Subcutaneous abdominal adipose tissue (tissue), 5 donors: Measurements from ENCODE around the gene EXOSC2.

Experiments used
- H3K27ac ChIP-seq: one replicate; pipeline ENCODE4 v1.7.0; 2013; ENCODE audit warnings: low read depth, mild to moderate bottlenecking, inconsistent platforms, low read length, moderate library complexity
- H3K27me3 ChIP-seq, 5 donors: one replicate each; pipeline ENCODE4 v1.7.0; 2013; ENCODE audit warnings: low read length in 5 of 5, inconsistent platforms in 1 of 5; ENCODE audit not compliant: control insufficient read depth in 5 of 5, insufficient read depth in 4 of 5
- H3K36me3 ChIP-seq, 5 donors: one replicate each; pipeline ENCODE4 v1.7.0; 2013; ENCODE audit warnings: low read length in 5 of 5; ENCODE audit not compliant: control insufficient read depth in 5 of 5, insufficient read depth in 5 of 5
- H3K4me1 ChIP-seq, 5 donors: one replicate each; pipeline ENCODE4 v1.7.0; 2013; ENCODE audit warnings: low read length in 5 of 5, mild to moderate bottlenecking in 3 of 5, moderate library complexity in 1 of 5; ENCODE audit not compliant: control insufficient read depth in 5 of 5, insufficient read depth in 5 of 5
- H3K4me3 ChIP-seq, 5 donors: one replicate each; pipeline ENCODE4 v1.7.0; 2013; ENCODE audit warnings: low read length in 5 of 5, low read depth in 1 of 5
- H3K9ac ChIP-seq, 5 donors: one replicate each; pipeline ENCODE4 v1.7.0; 2013; ENCODE audit warnings: low read length in 5 of 5, mild to moderate bottlenecking in 4 of 5, moderate library complexity in 3 of 5
- H3K9me3 ChIP-seq, 5 donors: one replicate each; pipeline ENCODE4 v1.7.0; 2013; ENCODE audit warnings: low read length in 5 of 5; ENCODE audit not compliant: control insufficient read depth in 5 of 5
- donor health status: healthy.
- donor health status: healthy.
- donor health status: healthy.
- donor health status: healthy.
- donor health status: healthy.

The EXOSC2 gene, protein sequence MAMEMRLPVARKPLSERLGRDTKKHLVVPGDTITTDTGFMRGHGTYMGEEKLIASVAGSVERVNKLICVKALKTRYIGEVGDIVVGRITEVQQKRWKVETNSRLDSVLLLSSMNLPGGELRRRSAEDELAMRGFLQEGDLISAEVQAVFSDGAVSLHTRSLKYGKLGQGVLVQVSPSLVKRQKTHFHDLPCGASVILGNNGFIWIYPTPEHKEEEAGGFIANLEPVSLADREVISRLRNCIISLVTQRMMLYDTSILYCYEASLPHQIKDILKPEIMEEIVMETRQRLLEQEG

DNA sequence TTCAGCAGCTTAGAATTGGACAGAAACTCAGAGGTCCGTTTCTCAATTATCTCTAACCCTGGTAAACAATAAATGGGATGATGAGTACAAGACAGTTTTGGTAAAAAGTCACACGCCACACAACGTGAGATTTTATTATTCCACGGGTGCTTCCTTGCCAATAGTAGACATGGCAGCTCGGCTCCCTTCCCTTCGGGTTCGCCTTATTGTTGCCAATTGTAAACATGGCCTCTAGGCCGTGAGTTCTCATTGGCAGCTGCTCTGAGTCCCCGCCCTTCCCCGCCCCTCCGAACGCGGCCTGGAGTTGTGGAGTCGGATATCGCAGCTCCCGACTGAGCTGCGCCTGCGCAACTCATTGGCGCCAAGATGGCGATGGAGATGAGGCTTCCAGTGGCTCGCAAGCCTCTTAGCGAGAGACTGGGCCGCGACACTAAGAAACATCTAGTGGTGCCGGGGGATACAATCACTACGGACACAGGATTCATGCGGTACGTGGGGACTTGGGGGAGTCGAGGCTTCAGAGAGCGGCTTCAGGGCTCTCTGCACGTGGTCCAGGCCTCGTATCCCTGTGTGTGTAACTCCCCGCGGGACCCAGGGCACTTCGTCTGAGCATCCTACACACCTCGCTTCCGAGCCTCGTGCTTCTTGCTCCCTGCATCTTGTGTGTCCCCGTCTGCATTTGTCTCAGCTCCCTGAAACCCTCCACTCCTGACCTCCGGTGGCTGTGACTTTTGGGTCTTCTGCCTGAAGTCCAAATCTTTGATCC, at the start of gene EXOSC2:
Gene EXOSC2, plus strand, starts transcription at position 355 of the 766 bp plus-strand sequence. Its CDS starts 12 bp downstream, at position 367.
- Histone ChIP-seq H3K9me3 (no peaks in the 10 kb centered on the region), H3K36me3 (peaks cover 0 to 33% (median 24%) of the 10 kb centered on the region in 5 donors), H3K4me1 (peaks cover 3 to 33% (median 26%) of the 10 kb centered on the region in 5 donors), H3K27me3 (no peaks in the 10 kb centered on the region), H3K27ac (no peak within 1 kb of the TSS), H3K9ac (peak within 1 kb of the TSS; percentile 28 to 86 (median 81)), H3K4me3 (peak within 1 kb of the TSS; percentile 75 to 100 (median 93))

DNA sequence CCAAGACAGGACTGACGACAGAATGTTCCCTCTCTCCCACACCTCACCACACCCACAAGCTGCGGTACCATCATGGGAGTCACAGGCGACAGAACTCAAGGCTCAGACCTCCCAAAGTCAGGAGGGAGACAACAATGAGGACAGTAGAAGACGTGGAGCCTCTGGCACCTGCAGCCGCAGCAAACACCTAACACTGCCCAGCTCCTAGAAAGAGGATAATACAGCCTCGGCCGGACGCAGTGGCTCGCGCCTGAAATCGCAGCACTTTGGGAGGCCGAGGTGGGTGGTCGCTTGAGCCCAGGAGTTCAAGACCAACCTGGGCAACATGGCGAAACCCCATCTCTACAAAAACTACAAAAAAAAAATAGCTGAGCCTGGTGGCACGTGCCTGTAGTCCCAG, 42.4 kb upstream of the EXOSC2 start:
- H3K27ac ChIP-seq: no peak overlapping the region
- no peaks in the 10 kb centered on the region for H3K36me3 ChIP-seq
- H3K4me1 ChIP-seq: no peaks in the 10 kb centered on the region
- H3K9me3 ChIP-seq: peaks cover 0 to 3% (median 0%) of the 10 kb centered on the region in 5 donors
- H3K27me3 ChIP-seq: peaks cover 0 to 13% (median 12%) of the 10 kb centered on the region in 5 donors
- no peak overlapping the region for H3K4me3 ChIP-seq
- no peak overlapping the region for H3K9ac ChIP-seq

DNA sequence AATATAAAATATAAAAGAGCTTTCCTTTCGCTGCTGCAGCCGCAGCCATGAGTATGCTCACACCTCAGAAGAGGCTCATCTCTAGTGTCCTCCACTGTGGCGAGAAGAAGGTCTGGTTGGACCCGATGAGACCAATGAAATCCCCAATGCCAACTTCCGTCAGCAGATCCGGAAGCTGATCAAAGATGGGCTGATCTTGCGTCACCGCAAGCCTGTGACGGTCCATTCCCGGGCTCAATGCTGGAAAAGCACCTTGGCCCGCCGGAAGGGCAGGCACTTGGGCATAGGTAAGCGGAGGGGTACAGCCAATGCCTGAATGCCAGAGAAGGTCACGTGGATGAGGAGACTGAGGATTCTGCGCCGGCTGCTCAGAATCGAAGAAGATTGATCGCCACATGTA, 41.8 kb upstream of the EXOSC2 start:
- no peak overlapping the region for H3K27ac ChIP-seq
- no peaks in the 10 kb centered on the region for H3K36me3 ChIP-seq
- no peak overlapping the region for H3K9ac ChIP-seq
- no peaks in the 10 kb centered on the region for H3K4me1 ChIP-seq
- peaks cover 0 to 4% (median 0%) of the 10 kb centered on the region in 5 donors for H3K9me3 ChIP-seq
- H3K4me3 ChIP-seq: no peak overlapping the region
- peaks cover under 1 to 19% (median 15%) of the 10 kb centered on the region in 5 donors for H3K27me3 ChIP-seq

DNA sequence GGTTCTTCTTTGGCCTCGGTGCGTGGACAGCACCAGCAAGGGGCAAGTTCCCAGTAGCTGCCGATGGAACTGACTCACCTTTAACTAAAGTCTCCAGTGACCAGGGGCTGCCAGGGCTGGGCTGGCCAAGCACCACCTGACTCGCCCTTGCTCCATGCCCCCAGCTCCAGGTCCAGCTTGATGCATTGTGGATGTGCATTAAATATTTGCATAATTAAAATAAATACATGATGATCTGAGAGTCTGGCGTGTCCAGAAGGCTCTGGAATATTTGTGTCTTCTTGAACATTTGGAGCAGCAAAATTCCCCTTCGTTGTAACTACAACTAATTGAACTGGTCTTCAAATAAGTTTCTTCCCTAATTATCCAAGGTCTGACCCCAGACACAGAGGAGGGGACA, 38.7 kb upstream of the EXOSC2 start:
- no peaks in the 10 kb centered on the region for H3K36me3 ChIP-seq

DNA sequence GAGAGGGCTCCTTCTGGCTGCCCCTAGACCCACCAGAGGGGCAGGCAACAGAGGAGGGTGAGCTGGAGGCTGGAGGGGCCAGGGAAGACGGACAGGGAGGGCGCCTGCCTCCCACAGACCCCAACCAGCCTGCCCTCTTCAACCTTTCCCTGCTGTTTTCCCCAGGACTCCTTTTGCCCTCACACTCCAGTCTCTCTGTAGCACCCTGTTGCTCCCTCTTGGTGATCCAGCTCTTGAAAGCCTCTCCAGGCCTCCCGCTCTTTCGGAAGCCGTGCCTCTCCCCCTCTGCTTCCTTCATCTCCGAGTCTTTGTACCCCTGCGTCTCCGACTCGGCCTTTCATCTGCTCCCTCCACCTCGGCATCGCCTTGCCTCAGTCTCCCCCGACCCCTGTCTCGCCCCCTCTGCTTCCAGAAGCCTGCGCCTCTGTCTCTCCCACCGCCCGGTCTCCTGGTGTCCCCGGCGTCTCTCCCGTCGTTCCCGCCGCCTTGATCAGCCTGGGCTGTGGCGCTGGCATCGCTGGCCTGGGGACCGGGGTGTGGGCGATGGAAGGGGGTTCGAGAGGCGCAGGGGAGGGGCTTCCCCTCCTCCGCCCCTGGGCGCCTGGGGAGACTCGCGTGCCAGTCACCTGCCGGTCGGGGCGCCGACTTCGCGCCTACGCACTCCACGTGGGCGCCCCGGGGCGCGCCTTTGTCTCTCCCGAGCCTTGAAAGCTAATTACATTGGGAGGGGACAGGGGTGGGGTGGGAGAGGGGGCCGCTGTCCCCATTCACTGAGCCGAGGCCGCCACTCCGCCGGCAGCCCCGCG, 34.5 kb upstream of the EXOSC2 start:
- H3K4me1 ChIP-seq: peaks cover 0 to 38% (median 34%) of the 10 kb centered on the region in 5 donors
- no peak overlapping the region for H3K27ac ChIP-seq
- H3K9ac ChIP-seq: no peak overlapping the region
- H3K36me3 ChIP-seq: no peaks in the 10 kb centered on the region
- peaks cover 0 to 4% (median 0%) of the 10 kb centered on the region in 5 donors for H3K9me3 ChIP-seq
- peaks cover 39 to 74% (median 65%) of the 10 kb centered on the region in 5 donors for H3K27me3 ChIP-seq
- no peak overlapping the region for H3K4me3 ChIP-seq

More for the DNA sequence above, 38.7 kb upstream of the EXOSC2 start:
- Histone ChIP-seq H3K4me3 (no peak overlapping the region), H3K9me3 (peaks cover 0 to 4% (median 0%) of the 10 kb centered on the region in 5 donors), H3K27me3 (peaks cover 14 to 42% (median 35%) of the 10 kb centered on the region in 5 donors), H3K9ac (no peak overlapping the region), H3K4me1 (peaks cover 0 to 2% (median 2%) of the 10 kb centered on the region in 5 donors), H3K27ac (no peak overlapping the region)

DNA sequence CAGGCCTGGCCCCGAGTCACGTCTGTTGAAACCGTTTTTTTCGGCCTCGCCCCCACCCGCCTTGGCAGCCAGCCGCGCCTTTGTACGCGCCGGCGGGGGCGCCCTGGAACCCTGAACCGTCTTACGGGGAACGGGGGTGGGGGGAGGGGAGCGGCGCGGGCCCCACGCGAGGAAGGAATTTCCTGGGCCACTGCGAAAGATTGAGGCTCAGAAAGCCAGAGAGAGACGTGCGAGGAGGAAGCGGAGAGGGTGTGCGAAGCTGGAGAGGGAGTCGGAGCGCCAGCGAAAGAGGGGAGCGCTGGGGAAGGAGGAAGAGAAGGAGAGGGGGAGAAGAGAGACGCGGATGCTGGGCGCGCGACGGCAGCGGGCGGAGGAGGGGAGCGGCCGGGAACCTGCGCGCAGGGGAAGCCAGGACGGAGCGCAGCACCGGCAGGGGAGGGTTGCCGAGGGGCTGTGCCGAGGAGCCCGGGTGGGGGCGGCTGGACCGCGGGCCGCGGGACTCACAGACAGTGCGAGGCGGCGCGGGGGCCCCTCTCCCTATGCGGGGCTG, 33.8 kb upstream of the EXOSC2 start:
- H3K36me3 ChIP-seq: no peaks in the 10 kb centered on the region
- no peak overlapping the region for H3K9ac ChIP-seq
- H3K9me3 ChIP-seq: peaks cover 0 to 4% (median 0%) of the 10 kb centered on the region in 5 donors
- H3K4me3 ChIP-seq: peak overlapping the region in 1 of 5 donors; percentile 33
- no peak overlapping the region for H3K27ac ChIP-seq
- peaks cover 0 to 44% (median 40%) of the 10 kb centered on the region in 5 donors for H3K4me1 ChIP-seq
- H3K27me3 ChIP-seq: peaks cover 43 to 79% (median 71%) of the 10 kb centered on the region in 5 donors

DNA sequence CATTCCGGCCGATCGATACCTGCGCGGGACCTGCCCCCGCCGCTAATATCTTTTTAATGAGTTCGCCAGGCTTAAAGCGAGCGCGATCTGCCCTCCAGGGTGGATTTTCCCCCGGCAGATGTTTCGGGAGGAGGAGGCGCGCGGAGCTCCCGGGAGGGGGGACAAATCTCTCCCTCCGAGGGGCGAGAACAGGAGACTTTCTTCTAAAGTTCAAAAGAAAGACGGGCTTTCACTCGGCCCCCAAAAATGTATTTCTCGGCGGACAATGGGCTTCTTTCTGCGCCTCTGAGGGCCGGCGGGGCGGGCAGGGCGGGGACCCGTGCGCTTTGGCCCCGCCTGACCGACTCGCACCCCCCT, 33.3 kb upstream of the EXOSC2 start:
- H3K27me3 ChIP-seq: peaks cover 44 to 81% (median 73%) of the 10 kb centered on the region in 5 donors

DNA sequence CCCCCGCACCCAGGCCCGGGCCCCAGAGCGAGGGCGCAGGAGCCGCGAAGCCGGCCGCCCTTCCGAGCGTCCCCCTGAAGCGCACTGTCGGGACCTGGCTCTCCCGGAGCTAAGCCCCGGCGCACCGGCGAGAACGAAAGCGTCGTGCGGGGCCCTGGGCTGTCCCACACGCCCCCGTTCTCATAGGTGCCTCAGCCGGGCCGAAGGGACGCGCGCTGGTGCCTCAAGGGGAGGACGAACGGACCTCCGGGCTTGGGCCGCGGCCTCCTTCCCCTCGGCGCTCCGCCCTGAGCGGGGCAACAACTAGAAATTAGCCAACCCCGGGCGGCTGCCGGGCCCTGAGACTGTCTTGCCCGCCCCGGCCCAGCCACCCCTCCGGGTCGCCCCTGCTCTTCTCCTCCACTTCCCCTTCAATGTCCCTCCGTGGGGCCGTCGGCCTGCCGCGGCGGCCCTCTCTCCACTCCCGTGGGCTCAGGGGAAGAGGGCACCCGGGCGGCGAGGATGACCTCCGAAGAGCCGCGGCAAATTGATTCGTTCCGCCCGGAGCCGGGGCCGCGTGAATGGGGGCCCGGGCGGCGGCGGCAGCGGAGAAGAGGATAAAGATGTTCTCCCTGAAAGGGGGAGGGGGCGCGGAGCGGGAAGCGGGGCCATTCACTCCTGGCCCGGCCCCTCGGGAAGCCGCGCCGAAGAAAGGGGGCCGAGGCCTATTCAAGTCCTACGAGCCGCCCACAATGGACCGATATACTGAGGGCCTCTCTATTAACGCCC, 32.7 kb upstream of the EXOSC2 start:
- H3K27me3 ChIP-seq: peaks cover 49 to 84% (median 71%) of the 10 kb centered on the region in 5 donors
- H3K27ac ChIP-seq: no peak overlapping the region
- H3K36me3 ChIP-seq: no peaks in the 10 kb centered on the region
- H3K4me3 ChIP-seq: peak overlapping the region in 3 of 5 donors; percentile 46 to 54 (median 51)
- peaks cover 0 to 4% (median 0%) of the 10 kb centered on the region in 5 donors for H3K9me3 ChIP-seq
- peaks cover 0 to 53% (median 45%) of the 10 kb centered on the region in 5 donors for H3K4me1 ChIP-seq
- H3K9ac ChIP-seq: no peak overlapping the region

More for the DNA sequence above, 33.3 kb upstream of the EXOSC2 start:
- peak overlapping the region in 2 of 5 donors; percentile 46 to 54 for H3K4me3 ChIP-seq
- H3K9ac ChIP-seq: no peak overlapping the region
- H3K36me3 ChIP-seq: no peaks in the 10 kb centered on the region
- no peak overlapping the region for H3K27ac ChIP-seq
- peaks cover 0 to 4% (median 0%) of the 10 kb centered on the region in 5 donors for H3K9me3 ChIP-seq
- H3K4me1 ChIP-seq: peaks cover 0 to 47% (median 42%) of the 10 kb centered on the region in 5 donors
